Choroid plexus epithelial cell (primary cell): ENCODE results near the gene NSRP1.
"Not testable (repeated sequence)": the region's sequence is repeated elsewhere in the genome, so short reads cannot be mapped to it uniquely, and the experiment has no call there.

Experiments
- DNase-seq: peaks from one replicate; pipeline ENCODE4 v3.0.0-alpha.2; 2010; ENCODE audit warnings: low read depth
- H3K4me3 ChIP-seq: 2 replicates; pipeline ENCODE4 v1.5.1; 2011; ENCODE audit warnings: low read depth, mild to moderate bottlenecking, control low read depth, low read length, moderate library complexity
- TF ChIP-seq, protein P1 (sequence below): conservative IDR thresholded peaks from 2 replicates; pipeline ENCODE4 v1.5.1; 2011; ENCODE audit warnings: low read depth, mild to moderate bottlenecking, control low read depth, inconsistent platforms, low read length, moderate library complexity

The NSRP1 gene

DNA sequence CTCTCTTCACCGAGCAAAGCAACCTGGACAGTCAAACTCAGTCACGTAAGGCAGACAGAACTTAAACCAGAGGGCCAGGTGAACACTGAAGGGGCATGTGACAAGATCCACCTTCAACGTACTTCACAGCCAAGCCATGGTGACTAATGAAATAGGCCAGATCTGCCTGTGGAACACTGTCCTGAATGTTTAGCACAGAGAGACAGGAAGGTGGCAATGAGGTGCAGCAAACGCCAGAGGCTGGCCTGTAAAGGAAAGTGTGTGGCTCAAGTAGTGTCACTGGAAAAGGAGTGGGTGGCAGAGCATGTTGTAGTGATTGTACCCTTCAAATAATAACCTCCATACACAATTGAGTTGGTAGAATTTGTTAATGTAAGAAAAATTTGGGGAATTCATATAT is 80.8 kb downstream of the NSRP1 start:
- DNase-seq: no peak
- TF ChIP-seq, protein P1, sequence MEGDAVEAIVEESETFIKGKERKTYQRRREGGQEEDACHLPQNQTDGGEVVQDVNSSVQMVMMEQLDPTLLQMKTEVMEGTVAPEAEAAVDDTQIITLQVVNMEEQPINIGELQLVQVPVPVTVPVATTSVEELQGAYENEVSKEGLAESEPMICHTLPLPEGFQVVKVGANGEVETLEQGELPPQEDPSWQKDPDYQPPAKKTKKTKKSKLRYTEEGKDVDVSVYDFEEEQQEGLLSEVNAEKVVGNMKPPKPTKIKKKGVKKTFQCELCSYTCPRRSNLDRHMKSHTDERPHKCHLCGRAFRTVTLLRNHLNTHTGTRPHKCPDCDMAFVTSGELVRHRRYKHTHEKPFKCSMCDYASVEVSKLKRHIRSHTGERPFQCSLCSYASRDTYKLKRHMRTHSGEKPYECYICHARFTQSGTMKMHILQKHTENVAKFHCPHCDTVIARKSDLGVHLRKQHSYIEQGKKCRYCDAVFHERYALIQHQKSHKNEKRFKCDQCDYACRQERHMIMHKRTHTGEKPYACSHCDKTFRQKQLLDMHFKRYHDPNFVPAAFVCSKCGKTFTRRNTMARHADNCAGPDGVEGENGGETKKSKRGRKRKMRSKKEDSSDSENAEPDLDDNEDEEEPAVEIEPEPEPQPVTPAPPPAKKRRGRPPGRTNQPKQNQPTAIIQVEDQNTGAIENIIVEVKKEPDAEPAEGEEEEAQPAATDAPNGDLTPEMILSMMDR: no peak
- no peak overlapping the region for H3K4me3 ChIP-seq

DNA sequence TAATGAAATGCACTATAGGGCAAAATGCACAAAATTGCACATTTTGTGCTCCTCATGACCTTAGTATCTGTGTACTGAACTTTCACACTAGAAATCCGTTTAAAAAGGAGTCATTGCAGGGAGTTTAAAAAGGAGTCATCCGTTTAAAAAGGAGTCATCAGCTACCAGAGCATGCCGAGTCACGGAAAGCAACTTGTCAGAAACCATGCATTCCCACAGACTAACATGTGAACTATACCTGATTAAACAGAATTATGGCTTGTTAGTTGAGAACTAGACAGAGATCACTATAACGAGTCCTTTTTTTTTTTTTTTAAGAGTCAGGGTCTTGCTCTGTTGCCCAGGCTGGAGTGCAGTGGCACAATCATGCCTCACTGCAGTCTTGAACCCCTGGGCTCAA is 83.0 kb downstream of the NSRP1 start:
- no peak for DNase-seq
- no peak overlapping the region for H3K4me3 ChIP-seq
- TF ChIP-seq, protein P1: no peak

DNA sequence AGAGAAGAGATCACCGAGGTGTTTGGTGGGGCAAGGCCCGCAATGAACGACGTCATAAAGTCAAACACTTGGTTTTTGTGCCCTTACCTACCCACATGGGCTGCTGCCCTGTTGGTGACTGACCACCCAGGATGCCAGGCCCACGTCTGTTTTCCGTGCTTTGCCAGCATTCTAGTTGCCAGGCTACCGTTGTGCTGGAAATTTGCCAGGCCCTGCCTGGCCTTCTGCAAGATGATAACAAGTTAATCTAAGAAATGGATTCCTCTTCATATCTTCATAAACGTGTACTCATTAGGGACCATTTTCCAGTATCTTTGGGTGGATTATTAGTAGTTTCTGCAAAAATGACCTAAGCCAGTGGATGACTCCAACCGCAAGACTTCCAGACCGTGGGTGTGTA is 83.5 kb downstream of the NSRP1 start:
- no peak for DNase-seq
- TF ChIP-seq, protein P1: no peak
- no peak overlapping the region for H3K4me3 ChIP-seq

DNA sequence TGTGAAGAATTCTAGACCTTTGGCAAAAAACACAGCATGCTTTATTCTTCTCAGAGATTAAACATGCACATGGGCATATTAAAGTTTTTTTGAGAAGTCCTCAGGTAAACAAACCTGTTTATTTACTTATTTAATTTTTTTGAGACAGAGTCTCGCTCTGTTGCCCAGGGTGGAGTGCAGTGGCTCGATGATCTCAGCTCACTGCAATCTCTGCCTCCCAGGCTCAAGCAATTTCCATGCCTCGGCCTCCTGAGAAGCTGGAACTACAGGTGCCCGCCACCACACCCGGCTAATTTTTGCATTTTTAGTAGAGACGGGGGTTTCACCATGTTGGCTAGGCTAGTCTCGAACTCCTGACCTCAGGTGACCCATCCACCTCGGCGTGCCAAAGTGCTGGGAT is 84.0 kb downstream of the NSRP1 start:
- not testable (repeated sequence) for DNase-seq, H3K4me3 ChIP-seq

DNA sequence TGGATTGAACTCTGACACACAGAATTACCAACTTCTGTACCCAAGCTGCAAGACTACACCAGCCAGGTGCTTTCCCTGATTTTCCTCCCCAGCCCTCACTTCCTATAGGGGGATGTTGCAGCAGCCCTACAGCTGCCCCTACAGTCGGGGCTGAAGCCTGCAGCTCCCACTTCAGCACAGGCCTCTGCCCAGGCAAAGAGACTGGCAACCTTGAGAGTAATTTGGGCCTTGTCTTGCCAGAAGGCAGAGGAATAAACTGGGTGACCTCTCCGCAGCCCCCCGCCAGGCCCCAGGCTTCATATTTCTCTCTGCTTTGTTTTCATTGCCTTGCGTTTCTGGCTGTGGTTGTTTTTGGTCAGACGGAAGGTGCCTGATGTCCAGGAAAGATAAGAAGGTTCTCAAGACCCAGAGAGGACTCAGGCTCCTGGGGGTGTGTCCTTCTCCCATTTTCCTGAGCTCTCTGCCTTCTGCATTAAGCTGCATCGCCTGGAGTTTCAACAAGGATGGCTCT is 86.9 kb downstream of the NSRP1 start:
- no peak for DNase-seq
- TF ChIP-seq, protein P1: peak; percentile 32
- no peak overlapping the region for H3K4me3 ChIP-seq

DNA sequence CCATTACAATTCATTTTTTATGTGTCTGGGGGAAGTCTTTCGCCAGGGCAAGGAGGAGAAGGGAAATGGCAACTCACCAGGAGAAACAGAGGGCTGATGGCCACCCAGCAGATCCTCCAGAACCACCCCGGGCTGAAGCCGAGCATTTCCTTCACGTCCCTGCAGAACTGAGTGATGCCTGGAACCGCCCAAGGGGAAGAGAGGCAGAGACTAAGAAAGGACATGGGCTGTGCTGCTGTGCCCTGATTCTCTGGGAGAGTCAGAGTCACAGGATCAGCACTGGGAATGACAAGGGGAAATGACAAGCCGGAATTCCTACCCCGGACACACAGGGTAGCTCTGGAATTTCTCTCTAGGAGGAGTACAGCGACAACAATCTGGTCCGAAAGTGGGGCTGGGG is 91.0 kb downstream of the NSRP1 start:
- H3K4me3 ChIP-seq: no peak overlapping the region
- TF ChIP-seq, protein P1: no peak
- no peak for DNase-seq

DNA sequence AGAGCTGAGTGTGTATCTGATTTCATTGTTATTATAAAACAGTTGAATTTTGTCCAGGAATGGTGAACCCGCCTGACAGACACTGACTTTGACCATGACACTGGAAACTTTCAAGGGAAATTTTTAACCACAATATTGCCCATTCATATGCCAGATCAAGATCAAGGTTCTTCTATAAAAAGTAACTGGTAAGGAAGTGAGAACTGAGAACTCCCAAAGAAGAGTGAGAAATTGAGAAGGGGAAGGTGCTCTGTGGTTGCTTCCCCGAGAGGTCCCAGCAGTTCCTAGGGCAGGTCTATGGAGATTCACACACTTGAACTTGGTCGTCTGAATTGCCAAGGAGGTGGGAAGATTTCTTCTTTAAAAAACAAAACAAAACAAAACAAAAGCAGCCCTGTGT is 91.6 kb downstream of the NSRP1 start:
- DNase-seq: no peak
- TF ChIP-seq, protein P1: no peak
- no peak overlapping the region for H3K4me3 ChIP-seq

DNA sequence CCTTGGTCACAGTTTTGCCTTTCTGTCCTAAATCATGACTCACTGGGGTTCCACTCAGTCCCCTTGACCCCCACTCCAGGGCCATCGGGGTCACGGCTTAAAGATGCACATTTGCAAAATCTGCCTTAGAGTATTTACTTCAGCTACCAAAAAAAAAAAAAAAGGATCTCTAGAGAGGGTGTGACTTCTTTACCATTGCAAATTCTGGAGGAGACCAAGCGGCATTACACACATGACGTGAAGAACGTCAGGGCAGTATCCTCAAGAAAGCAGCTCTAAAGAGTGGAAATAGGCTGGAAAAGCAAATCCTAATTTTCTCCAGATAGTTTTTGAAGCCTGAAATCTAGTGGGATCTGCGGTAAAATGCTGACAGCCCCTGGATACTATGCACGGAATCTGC is 93.3 kb downstream of the NSRP1 start:
- no peak for DNase-seq
- TF ChIP-seq, protein P1: no peak
- no peak overlapping the region for H3K4me3 ChIP-seq
